ENCODE measurements around the gene CIDEA.

CIDEA gene

GRCh38 chr18:12302391-12303147 lies 48.4 kb downstream of the CIDEA start:
- DNase-seq: peak; percentile 94

GRCh38 chr18:12304351-12305210 lies 50.4 kb downstream of the CIDEA start:
- DNase-seq: no peak

GRCh38 chr18:12305211-12305610 lies 51.0 kb downstream of the CIDEA start:
- no peak for DNase-seq

GRCh38 chr18:12305930-12306629 lies 51.9 kb downstream of the CIDEA start:
- DNase-seq: peak; percentile 61

- peak; percentile 64 for DNase-seq
Observed at GRCh38 chr18:12306752-12307700, 52.9 kb downstream of the CIDEA start.

- peak; percentile 79 for DNase-seq
Observed at GRCh38 chr18:12307701-12308385, 53.7 kb downstream of the CIDEA start, which contains the start of gene TUBB6. TUBB6 (plus strand) TSS chr18:12308241; CDS start chr18:12308293, 52 bp downstream.

- DNase-seq: peak; percentile 83
Observed at GRCh38 chr18:12308386-12309100, 54.4 kb downstream of the CIDEA start.

- DNase-seq: no peak
Observed at GRCh38 chr18:12309683-12310198, 55.6 kb downstream of the CIDEA start.

- DNase-seq: no peak
Observed at GRCh38 chr18:12310762-12311161, 56.6 kb downstream of the CIDEA start.

GRCh38 chr18:12312976-12313375 lies 58.8 kb downstream of the CIDEA start:
- no peak for DNase-seq

GRCh38 chr18:12313530-12314245 lies 59.5 kb downstream of the CIDEA start:
- no peak for DNase-seq

GRCh38 chr18:12314591-12315305 lies 60.6 kb downstream of the CIDEA start:
- DNase-seq: no peak

GRCh38 chr18:12315490-12315889 lies 61.3 kb downstream of the CIDEA start:
- DNase-seq: peak; percentile 87

- peak; percentile 85 for DNase-seq
Observed at GRCh38 chr18:12315911-12316310, 61.8 kb downstream of the CIDEA start.

GRCh38 chr18:12317664-12318333 lies 63.6 kb downstream of the CIDEA start:
- peak; percentile 33 for DNase-seq

GRCh38 chr18:12318334-12318697 lies 64.2 kb downstream of the CIDEA start:
- DNase-seq: no peak

- no peak for DNase-seq
Observed at GRCh38 chr18:12318857-12319256, 64.7 kb downstream of the CIDEA start.

GRCh38 chr18:12321333-12321732 lies 67.2 kb downstream of the CIDEA start:
- no peak for DNase-seq
